Mucosa of stomach (tissue), 1 donor: ENCODE results near the gene ERC2.

Source experiments
- H3K27me3 ChIP-seq: one replicate; pipeline ENCODE4 v1.7.0; 2013; ENCODE audit warnings: mild to moderate bottlenecking, low read length; ENCODE audit not compliant: control insufficient read depth, insufficient read depth
- H3K36me3 ChIP-seq: one replicate; pipeline ENCODE4 v1.7.0; 2013; ENCODE audit warnings: low read length; ENCODE audit not compliant: control insufficient read depth, insufficient read depth
- H3K4me1 ChIP-seq: one replicate; pipeline ENCODE4 v1.7.0; 2013; ENCODE audit warnings: mild to moderate bottlenecking, low read length; ENCODE audit not compliant: control insufficient read depth, insufficient read depth
- H3K4me3 ChIP-seq: one replicate; pipeline ENCODE4 v1.7.0; 2013; ENCODE audit warnings: low read length
- H3K9ac ChIP-seq: one replicate; pipeline ENCODE4 v1.7.0; 2013; ENCODE audit warnings: mild to moderate bottlenecking, low read length, moderate library complexity
- H3K9me3 ChIP-seq: one replicate; pipeline ENCODE4 v1.7.0; 2013; ENCODE audit warnings: mild to moderate bottlenecking, low read length, moderate library complexity; ENCODE audit not compliant: control insufficient read depth
- donor health status: Pancreatic carcinoma.

Gene ERC2

DNA sequence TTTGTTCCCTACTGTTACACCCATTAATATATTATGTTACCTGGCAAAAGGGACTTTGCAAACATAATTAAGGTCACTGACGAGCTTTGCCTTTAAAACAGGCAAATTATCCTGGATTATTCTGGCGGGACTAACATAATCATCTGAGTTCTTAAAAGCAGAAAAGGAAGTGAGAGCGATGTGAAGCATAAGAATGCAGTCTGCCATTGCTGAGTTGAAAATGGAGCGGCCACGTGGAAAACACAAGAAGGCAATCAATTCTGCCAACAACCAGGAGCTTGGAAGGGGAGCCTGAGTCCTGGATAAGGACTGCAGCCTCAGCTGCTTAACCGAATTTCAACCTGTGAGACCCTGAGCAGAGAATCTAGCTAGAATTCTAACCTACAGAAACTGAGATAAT is 653.0 kb downstream of the ERC2 start:
- H3K4me1 ChIP-seq, result no peaks in the 10 kb centered on the region

DNA sequence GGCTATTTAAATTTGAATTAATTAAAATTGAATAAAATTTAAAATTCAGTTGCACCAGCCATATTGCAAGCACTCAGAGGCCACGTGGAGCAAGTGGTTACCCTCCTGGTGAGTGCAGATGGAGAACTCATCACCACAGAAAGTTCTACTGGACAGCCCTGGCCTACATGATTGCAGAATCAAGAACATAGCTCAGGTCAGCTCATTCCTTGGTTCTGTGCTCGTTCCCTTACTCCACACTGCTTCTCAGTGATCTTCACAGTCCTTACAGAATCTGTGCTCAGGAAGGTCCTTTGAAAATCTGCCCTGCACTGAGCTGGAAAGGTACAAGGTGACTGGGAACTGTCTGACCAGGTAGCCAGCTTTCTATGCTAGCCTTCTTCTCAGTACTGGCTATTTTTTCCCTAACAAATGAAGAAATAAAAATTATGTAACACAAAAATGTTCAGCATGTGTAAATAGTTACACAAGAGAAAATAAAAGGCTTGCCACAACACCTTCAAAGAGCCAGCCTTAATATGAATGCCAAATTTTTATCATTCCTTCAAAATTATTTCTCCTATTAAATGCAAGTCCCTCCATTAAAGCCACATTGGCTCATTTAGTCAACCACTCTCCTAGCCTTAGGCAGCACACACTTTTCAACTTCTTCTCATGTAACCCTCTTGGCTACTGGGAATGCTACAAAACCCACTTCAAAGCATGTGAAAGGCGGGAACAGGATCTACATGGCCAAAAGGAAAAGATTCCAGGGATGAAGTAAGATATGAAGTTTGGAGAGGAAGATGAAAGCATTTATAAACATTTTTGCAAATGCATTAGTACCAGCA is 654.8 kb downstream of the ERC2 start:
- H3K27me3 ChIP-seq, result no peaks in the 10 kb centered on the region
- no peaks in the 10 kb centered on the region for H3K9me3 ChIP-seq
- H3K4me1 ChIP-seq, result no peaks in the 10 kb centered on the region
- no peaks in the 10 kb centered on the region for H3K36me3 ChIP-seq
- H3K4me3 ChIP-seq, result no peak overlapping the region
- H3K9ac ChIP-seq, result no peak overlapping the region

More for the DNA sequence above, 653.0 kb downstream of the ERC2 start:
- no peak overlapping the region for H3K9ac ChIP-seq
- no peak overlapping the region for H3K4me3 ChIP-seq
- no peaks in the 10 kb centered on the region for H3K36me3 ChIP-seq
- H3K27me3 ChIP-seq, result no peaks in the 10 kb centered on the region
- H3K9me3 ChIP-seq, result no peaks in the 10 kb centered on the region

DNA sequence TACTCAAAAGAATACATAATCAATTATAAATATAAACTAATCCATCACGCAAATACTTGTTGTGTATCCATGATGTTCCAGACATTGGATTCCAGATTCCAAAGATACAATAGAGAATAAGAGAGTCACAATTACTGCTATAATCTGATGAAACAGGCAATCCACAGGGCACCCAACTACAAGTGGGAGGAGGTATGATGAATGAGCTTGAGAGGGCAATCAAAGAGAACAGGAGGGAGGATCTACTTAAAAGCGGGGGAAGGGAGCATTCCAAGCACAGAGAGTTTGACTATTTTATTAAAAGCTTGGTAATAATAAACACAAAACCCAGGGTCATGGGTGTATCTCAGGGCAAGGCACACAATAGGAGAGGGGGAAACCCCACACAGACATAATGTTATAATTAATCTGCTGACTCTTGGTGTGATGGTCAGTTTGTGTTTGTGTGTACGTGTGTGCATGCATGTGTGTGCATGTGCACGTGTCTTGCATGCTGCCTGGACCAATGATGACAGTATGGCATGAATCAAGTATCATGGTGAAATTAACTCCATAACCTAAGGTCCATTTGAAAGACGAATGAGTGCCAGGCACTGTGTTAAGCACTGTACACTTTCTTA is 655.8 kb downstream of the ERC2 start:
- H3K9me3 ChIP-seq, result no peaks in the 10 kb centered on the region
- H3K4me3 ChIP-seq, result no peak overlapping the region
- H3K27me3 ChIP-seq, result no peaks in the 10 kb centered on the region
- H3K4me1 ChIP-seq, result no peaks in the 10 kb centered on the region
- H3K9ac ChIP-seq, result no peak overlapping the region
- no peaks in the 10 kb centered on the region for H3K36me3 ChIP-seq

DNA sequence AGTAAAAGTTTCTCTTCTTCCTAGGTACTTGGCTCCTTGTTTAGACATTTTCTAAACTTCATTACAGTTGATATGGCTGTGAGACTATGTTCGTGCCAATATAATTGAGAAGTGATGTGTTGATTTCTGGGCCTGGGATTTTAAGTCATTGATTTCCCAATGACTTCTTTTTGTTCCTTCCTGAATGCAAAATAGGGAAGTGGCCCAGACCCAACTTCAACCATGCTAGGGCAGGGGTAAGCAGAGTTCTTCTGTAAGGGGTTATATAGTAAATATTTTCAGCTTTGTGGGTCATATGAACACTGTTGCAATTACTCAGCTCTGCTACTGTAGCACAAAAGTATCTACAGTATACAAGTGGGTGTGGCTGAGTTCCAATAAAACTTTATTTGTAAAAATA is 661.1 kb downstream of the ERC2 start:
- Histone ChIP-seq H3K9me3 (no peaks in the 10 kb centered on the region), H3K4me3 (no peak overlapping the region), H3K4me1 (no peaks in the 10 kb centered on the region), H3K27me3 (no peaks in the 10 kb centered on the region), H3K9ac (no peak overlapping the region), H3K36me3 (no peaks in the 10 kb centered on the region)

DNA sequence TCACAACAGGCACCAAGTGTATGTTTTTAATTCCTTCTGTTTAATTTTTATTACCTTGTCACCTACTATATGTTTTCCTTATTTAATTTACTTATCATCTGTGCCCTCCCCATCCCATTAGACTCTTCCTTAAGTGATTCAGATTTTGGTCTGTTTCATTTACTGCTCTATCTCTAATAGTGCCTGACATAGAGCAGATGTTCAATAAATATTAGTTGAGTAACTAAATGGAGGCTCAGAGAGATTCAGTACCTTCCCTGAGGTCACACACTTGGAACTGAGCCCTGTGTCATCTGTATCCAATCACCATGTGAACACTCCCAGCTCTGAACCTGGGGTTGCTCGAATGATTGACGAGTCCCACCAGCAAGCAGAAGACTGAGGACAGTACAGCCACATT is 663.1 kb downstream of the ERC2 start:
- no peak overlapping the region for H3K4me3 ChIP-seq
- no peaks in the 10 kb centered on the region for H3K4me1 ChIP-seq
- H3K27me3 ChIP-seq, result no peaks in the 10 kb centered on the region
- H3K9ac ChIP-seq, result no peak overlapping the region
- H3K9me3 ChIP-seq, result no peaks in the 10 kb centered on the region
- H3K36me3 ChIP-seq, result no peaks in the 10 kb centered on the region

DNA sequence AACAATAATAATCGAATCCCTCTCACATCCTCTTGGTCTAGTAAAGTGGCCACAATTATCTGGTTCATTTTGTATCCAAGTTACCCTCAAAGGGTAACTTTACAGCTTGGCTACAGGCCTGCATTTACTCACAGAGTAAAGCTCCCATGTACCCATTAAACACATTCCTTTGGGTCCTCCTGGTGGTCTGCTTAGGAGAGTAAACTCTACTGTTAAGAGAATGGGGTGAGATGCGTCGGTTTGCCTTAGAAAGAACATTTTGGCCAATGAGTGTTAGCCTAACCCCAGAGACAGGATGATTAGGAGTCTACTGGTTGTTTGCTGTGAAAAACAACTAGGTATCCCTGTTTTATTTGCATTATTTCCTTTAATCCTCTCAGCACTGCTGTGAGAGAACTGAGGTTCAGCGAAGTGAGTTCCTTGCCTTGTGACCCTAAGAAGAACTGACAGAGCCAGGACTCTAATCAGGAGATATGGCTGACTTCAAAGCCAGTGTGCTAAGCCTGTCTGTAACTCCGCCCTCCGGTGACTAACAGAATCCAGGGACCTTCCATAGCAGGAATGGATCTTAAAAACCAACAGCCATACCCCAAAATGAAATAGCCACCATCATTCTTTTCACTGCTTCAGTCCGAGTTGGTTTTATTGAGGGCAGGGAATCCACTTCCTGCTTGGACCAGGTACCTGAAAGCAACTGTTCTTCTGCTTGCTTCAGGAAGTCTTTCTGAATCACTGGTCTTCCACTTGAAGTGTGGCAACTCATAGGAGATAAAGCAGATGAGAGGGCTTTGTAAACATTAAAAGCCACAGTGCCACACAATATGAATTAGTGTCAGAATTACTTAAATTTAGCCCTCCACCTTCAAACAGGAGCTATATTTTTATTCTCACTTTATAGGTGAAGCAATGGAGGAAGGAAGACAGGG is 663.8 kb downstream of the ERC2 start:
- H3K4me3 ChIP-seq, result no peak overlapping the region
- H3K27me3 ChIP-seq, result no peaks in the 10 kb centered on the region
- H3K9ac ChIP-seq, result no peak overlapping the region
- no peaks in the 10 kb centered on the region for H3K36me3 ChIP-seq
- no peaks in the 10 kb centered on the region for H3K4me1 ChIP-seq
- no peaks in the 10 kb centered on the region for H3K9me3 ChIP-seq

DNA sequence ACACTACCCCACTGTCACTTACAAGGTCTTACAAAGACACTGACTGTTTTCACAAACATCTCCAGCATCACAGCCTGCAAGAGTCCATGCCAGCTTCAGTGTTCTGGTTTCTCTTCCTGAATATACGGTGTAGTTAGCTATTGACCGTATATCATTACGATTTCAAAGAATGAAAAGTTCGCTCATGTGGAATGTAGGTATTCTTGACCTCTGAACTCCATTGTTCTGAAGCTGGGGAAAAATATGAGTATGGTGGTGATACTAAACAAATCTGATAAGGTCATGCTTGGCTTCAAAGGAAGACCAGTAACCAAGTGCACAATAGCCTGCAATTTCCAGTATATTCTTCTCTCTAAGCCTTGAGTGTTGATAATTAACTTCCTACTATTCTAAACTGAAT is 665.5 kb downstream of the ERC2 start:
- no peak overlapping the region for H3K9ac ChIP-seq

DNA sequence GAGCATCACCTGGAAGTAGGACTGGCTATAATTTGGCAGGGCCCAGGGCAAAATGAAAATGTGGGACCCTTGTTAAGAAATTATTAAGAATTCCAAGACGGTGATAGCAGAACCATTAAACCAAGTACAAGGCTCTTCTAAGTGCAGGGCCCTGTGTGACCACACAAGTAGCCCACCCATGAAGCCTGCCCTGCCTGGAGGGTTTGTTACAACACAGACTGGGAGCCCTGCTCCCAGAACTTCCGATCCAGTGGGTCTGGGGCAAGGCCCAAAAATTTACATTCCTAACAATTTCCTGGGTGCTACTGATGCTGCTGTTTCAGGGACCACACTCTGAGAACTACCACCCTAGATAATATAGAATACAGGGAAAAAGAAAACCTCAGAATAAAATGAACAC is 666.6 kb downstream of the ERC2 start:
- no peak overlapping the region for H3K4me3 ChIP-seq
- H3K4me1 ChIP-seq, result no peaks in the 10 kb centered on the region
- H3K36me3 ChIP-seq, result no peaks in the 10 kb centered on the region
- H3K9ac ChIP-seq, result no peak overlapping the region
- no peaks in the 10 kb centered on the region for H3K9me3 ChIP-seq
- no peaks in the 10 kb centered on the region for H3K27me3 ChIP-seq

More for the DNA sequence above, 665.5 kb downstream of the ERC2 start:
- Histone ChIP-seq H3K4me1 (no peaks in the 10 kb centered on the region), H3K9me3 (no peaks in the 10 kb centered on the region), H3K4me3 (no peak overlapping the region), H3K36me3 (no peaks in the 10 kb centered on the region), H3K27me3 (no peaks in the 10 kb centered on the region)

DNA sequence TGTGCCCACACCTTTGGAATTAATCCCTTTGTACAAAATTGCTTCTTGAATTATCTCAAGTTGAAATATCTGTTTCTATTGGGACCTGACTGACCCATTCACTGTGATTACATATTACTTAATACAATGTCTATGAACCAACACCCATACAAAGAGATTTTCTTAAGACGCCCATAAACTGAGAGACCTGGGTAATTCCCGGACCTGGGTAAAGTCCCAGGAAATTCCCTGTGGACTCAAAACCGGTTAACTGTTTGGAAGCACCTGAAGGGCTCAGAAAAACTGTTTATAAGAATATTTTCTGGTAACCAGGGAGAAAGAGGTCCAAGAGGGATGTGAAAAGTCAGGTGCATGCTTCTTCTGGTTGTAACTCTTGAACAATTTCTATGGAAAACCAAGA is 667.2 kb downstream of the ERC2 start:
- H3K9ac ChIP-seq, result no peak overlapping the region
- no peaks in the 10 kb centered on the region for H3K27me3 ChIP-seq
- H3K9me3 ChIP-seq, result no peaks in the 10 kb centered on the region
- no peaks in the 10 kb centered on the region for H3K4me1 ChIP-seq
- H3K36me3 ChIP-seq, result no peaks in the 10 kb centered on the region
- H3K4me3 ChIP-seq, result no peak overlapping the region

DNA sequence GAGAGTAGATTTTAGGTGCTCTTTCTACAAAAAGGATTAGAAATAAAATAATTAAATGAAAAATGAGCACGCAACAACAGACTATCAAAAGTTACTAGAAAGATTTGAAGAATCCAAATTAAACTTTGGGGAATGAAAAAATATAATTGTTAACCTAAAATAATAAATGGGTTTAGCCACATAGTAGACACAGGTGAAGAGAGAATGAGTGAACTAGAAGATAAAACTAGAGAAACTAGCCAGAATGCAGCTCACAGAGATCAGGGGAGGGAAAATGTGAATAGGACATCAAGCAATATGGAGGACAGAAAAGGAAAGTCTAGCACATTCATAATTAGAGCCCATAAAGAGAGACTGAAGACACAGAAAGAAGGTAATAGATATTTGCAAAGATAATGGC is 670.5 kb downstream of the ERC2 start:
- Histone ChIP-seq H3K9ac (no peak overlapping the region), H3K36me3 (no peaks in the 10 kb centered on the region), H3K9me3 (no peaks in the 10 kb centered on the region), H3K4me1 (no peaks in the 10 kb centered on the region), H3K4me3 (no peak overlapping the region), H3K27me3 (no peaks in the 10 kb centered on the region)

DNA sequence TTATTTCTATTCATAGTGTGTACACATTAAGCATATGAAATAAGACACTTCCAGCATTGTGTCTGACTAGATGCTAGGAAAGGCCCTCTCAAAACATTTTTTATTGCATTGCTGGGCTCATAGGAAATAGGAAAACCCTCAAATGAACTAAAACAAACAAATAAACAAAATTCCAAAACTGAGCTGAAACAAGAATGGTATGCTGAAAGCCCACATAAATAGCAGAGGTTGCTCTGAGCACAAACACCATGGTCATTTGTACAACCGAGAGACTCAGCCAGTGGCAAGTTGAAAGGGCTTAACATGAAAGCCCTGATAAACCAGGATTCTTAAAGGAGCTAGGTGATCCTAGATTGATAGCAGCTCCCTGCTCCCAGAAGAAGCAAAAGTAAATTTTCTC is 671.2 kb downstream of the ERC2 start:
- Histone ChIP-seq H3K9ac (no peak overlapping the region), H3K9me3 (no peaks in the 10 kb centered on the region), H3K27me3 (no peaks in the 10 kb centered on the region), H3K4me3 (no peak overlapping the region), H3K4me1 (no peaks in the 10 kb centered on the region), H3K36me3 (no peaks in the 10 kb centered on the region)

DNA sequence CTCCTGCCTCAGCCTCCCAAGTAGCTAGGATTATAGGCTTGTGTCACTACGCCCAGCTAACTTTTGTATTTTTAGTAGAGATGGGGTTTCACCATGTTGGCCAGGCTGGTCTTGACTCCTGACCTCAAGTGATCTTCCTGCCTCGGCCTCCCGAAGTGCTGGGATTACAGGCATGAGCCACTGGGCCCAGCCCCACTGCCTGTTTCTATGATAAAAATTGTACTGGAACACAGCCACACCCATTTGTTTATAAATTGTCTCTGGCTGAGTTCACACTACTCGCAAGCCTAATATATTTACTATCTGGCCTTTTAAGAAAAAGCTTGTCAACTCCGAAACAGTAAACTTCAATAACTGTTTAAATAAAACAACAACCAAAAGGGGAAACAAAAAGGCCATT is 671.7 kb downstream of the ERC2 start:
- no peak overlapping the region for H3K4me3 ChIP-seq
- H3K9ac ChIP-seq, result no peak overlapping the region
- no peaks in the 10 kb centered on the region for H3K4me1 ChIP-seq
- no peaks in the 10 kb centered on the region for H3K9me3 ChIP-seq
- H3K36me3 ChIP-seq, result no peaks in the 10 kb centered on the region
- H3K27me3 ChIP-seq, result no peaks in the 10 kb centered on the region
